Astrocyte of the spinal cord (primary cell): ENCODE data around the gene CREB5.

ENCODE experiments used
- DNase-seq: peaks from one replicate; pipeline ENCODE4 v3.0.0; 2011; ENCODE audit warnings: low read depth, low spot score
- H3K4me3 ChIP-seq: 2 replicates; pipeline ENCODE4 v1.5.1; 2011; ENCODE audit warnings: low read depth, mild to moderate bottlenecking, low read length, moderate library complexity
- in situ Hi-C: cut with HindIII; loops from 2 replicates; pipeline ENCODE4 v1.10.0; 2017; ENCODE audit warnings: low sequenced_read_pairs
- TF ChIP-seq, protein P1 (sequence below): IDR thresholded peaks from 2 replicates; pipeline ENCODE4 v1.5.1; 2012; ENCODE audit warnings: low read depth, mild to moderate bottlenecking, low read length, inconsistent platforms

CREB5 gene

DNA sequence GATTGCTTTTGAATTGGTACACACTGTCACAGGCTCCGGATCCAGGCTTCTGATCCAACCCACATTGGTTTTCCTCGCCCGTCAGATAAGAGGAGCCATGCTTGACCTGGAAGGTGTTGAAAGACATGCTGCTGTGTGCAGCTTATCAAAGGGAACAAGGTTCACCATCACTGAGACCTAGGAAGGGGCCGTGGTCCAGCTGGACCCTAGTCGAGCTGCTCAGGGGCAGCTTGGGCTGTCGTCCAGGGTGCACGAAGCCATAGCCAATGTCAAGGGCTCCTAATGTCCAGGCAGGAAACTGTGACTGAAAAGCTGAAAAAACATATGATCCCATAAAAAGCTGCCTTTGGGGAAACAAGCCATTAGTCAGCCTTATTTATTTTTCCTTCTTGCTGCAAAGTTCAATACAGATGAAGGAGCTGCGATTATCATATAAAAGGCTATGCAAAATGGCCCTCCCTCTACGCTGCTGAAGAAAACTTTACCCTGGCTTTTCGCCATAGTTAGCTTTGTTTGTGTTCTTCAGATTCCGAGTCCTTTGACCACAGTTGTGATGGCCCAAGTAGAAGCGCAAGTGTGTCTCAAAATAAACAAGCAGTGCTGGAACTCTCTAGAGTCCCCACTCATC lies 118.0 kb downstream of the CREB5 start:
- in situ Hi-C loops = no loop called here
- DNase-seq = peak; percentile 66
- TF ChIP-seq, protein P1, sequence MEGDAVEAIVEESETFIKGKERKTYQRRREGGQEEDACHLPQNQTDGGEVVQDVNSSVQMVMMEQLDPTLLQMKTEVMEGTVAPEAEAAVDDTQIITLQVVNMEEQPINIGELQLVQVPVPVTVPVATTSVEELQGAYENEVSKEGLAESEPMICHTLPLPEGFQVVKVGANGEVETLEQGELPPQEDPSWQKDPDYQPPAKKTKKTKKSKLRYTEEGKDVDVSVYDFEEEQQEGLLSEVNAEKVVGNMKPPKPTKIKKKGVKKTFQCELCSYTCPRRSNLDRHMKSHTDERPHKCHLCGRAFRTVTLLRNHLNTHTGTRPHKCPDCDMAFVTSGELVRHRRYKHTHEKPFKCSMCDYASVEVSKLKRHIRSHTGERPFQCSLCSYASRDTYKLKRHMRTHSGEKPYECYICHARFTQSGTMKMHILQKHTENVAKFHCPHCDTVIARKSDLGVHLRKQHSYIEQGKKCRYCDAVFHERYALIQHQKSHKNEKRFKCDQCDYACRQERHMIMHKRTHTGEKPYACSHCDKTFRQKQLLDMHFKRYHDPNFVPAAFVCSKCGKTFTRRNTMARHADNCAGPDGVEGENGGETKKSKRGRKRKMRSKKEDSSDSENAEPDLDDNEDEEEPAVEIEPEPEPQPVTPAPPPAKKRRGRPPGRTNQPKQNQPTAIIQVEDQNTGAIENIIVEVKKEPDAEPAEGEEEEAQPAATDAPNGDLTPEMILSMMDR = no peak
- no peak overlapping the region for H3K4me3 ChIP-seq

DNA sequence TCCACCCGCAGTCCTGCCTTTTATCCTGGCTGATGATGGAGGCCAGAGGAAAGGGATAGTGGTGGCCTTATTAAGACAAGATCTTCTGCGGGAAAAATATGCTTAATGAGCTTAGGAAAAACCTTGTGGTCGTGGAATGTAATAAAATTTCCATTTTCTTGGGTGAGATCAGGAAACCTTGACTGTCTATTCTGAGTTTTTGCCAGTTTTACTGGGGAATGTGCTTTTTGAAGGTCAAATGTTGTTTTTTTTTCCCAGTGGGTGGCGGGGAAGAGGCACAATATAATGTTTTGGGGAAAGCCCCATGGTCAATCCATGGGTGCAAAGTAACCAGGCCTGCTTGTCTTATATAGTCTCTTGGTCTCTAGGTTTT lies 118.5 kb downstream of the CREB5 start:
- TF ChIP-seq, protein P1 = no peak
- no peak for DNase-seq
- no peak overlapping the region for H3K4me3 ChIP-seq
- in situ Hi-C loops = no loop called here

DNA sequence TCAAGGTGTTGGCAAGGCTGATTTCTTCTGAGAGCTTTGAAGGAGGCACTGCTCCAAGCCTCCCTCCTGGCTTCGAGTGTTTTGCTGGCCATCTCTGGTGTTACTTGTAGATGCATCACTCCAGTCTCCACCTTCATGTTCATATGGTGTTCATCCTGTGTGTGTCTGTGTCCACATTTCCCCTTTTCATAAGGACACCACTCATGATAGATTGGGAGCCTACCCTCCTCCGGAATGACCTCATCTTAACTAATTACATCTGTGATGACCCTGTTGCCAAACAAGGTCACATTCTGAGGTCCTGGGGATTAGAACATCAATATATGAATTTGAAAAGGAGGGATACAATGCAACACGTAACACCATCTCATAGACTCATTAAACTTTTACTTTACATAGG lies 119.0 kb downstream of the CREB5 start:
- TF ChIP-seq, protein P1 = no peak
- no peak for DNase-seq
- in situ Hi-C loops = no loop called here
- H3K4me3 ChIP-seq = no peak overlapping the region

DNA sequence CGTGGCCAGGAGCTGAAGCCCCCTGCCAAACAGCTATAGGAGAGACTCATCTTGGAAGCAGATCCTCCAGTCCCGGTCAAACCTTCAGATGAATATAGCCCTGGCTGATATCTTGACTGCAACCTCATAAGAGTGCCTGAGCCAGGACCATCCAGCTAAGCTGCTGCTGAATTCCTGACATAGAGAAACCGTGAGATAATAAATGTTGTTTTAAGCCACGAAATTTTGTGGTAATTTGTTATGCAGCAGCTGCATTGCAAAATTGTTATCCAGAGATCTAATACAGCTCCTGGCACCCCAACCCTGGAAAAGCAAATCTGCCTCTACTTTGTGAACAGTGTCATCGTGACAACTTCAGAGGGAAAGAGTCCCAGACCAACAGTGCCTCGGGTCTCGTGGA lies 119.9 kb downstream of the CREB5 start:
- no peak overlapping the region for H3K4me3 ChIP-seq
- in situ Hi-C loops = no loop called here
- no peak for DNase-seq
- TF ChIP-seq, protein P1 = no peak

DNA sequence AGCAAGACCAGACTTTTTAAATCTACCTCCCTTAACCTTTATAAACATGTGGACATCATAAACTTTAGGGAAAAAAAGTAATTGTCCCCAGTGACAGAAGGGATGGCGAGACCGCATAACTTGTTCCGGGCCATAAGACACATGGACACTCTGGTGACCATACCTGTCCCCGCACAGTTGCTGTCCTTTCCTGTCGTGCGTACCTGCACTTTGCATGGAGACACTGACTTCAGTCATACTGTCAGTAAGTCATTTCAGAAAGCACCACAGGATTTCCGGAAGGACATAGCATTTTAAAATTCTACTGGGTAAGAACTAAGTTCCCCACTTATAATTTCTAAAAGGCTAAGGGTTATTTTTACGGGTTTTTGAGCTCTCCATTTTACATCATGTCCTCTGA lies 120.9 kb downstream of the CREB5 start:
- in situ Hi-C loops = no loop called here
- H3K4me3 ChIP-seq = no peak overlapping the region
- TF ChIP-seq, protein P1 = no peak
- DNase-seq = no peak

DNA sequence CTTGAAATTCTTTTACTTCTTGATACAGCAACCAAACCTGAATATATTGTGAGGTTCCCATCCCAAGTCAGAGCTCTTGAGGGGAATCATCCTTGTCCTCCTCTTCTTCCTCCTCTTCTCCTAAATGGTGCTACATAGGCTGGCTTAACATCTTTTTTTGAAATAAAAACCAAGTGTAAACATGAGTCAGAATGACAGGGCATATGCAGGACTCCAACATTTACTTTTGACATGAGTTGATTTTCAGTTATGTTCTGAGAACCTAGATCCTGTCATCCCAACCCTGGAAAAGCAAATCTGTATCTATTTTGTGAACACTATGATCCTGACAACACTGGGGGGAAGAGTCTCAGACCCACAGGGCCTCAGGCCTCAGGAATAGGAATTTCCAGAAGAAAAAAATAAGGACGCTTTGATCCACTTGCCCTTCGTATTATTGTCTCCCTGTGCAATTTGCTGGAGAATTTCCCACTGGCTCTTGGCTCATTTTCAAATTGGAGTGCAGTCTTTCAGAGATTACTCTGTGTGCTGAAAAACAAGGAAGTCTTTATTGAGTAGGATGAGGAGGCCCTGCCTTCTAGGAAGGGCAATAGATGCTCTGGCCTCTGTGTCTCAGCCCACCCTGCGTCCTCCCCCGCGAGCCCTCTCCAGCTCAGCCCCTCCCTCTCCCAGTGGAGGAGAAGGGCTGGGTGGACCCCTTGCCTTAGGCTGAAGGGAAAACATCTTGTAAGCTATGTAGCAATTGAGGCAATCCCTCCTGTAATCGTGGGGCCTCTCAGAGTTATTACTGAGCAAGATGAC lies 121.6 kb downstream of the CREB5 start:
- in situ Hi-C loops = no loop called here
- TF ChIP-seq, protein P1 = no peak
- no peak overlapping the region for H3K4me3 ChIP-seq
- peak; percentile 61 for DNase-seq
